ENCODE measurements around the gene ATP2B3.

Gene ATP2B3

GRCh38 chrX:153595859-153596857 is 78.7 kb downstream of the ATP2B3 start:
- Histone ChIP-seq H3K9me3 (ENCODE audit: insufficient read depth, low read length) (no peaks in the 10 kb centered on the region), H4K20me1 (ENCODE audit: low read depth, low read length) (no peaks in the 10 kb centered on the region), H3K9ac (ENCODE audit: low read length) (no peak overlapping the region), H3K27ac (ENCODE audit: low read depth, low read length) (no peak overlapping the region), H3K4me2 (ENCODE audit: low read depth, low read length, poor library complexity, severe bottlenecking) (no peak overlapping the region), H3K4me3 (ENCODE audit: insufficient read depth, low read length, poor library complexity, severe bottlenecking) (no peak overlapping the region), H3K27me3 (ENCODE audit: low read length) (no peaks in the 10 kb centered on the region), H3K79me2 (ENCODE audit: insufficient read depth, low read length) (no peaks in the 10 kb centered on the region), H2AFZ (ENCODE audit: low read depth, low read length, severe bottlenecking) (no peak overlapping the region), H3F3A (ENCODE audit: insufficient read depth) (no peaks in the 10 kb centered on the region), H3K9me2 (replicated peaks; ENCODE audit: insufficient read depth, low read length) (no peaks in the 10 kb centered on the region), H3K36me3 (ENCODE audit: low read length) (no peaks in the 10 kb centered on the region)
- no peak for TF ChIP-seq CTCF (IDR thresholded peaks at IDR 0.05; ENCODE audit: insufficient read depth, low read length, poor library complexity, severe bottlenecking)
- TF ChIP-seq EZH2phosphoT487 (conservative IDR thresholded peaks at IDR 0.05; ENCODE audit: low read length) = no peak

GRCh38 chrX:153596981-153597750 is 79.7 kb downstream of the ATP2B3 start:
- Histone ChIP-seq H4K20me1 (ENCODE audit: low read depth, low read length) (no peaks in the 10 kb centered on the region), H3K4me3 (ENCODE audit: insufficient read depth, low read length, poor library complexity, severe bottlenecking) (no peak overlapping the region), H3K36me3 (ENCODE audit: low read length) (no peaks in the 10 kb centered on the region), H3K9ac (ENCODE audit: low read length) (no peak overlapping the region), H3K9me3 (ENCODE audit: insufficient read depth, low read length) (no peaks in the 10 kb centered on the region), H3K9me2 (replicated peaks; ENCODE audit: insufficient read depth, low read length) (no peaks in the 10 kb centered on the region), H2AFZ (ENCODE audit: low read depth, low read length, severe bottlenecking) (no peak overlapping the region), H3K27me3 (ENCODE audit: low read length) (no peaks in the 10 kb centered on the region), H3K4me2 (ENCODE audit: low read depth, low read length, poor library complexity, severe bottlenecking) (no peak overlapping the region), H3K27ac (ENCODE audit: low read depth, low read length) (no peak overlapping the region), H3F3A (ENCODE audit: insufficient read depth) (no peaks in the 10 kb centered on the region), H3K79me2 (ENCODE audit: insufficient read depth, low read length) (no peaks in the 10 kb centered on the region)
- no peak for TF ChIP-seq CTCF (IDR thresholded peaks at IDR 0.05; ENCODE audit: insufficient read depth, low read length, poor library complexity, severe bottlenecking)
- TF ChIP-seq EZH2phosphoT487 (conservative IDR thresholded peaks at IDR 0.05; ENCODE audit: low read length) = no peak

GRCh38 chrX:153598541-153599191 is 81.2 kb downstream of the ATP2B3 start, which contains the start of gene CCNQ:
Gene CCNQ (minus strand): TSS chrX:153599139. CDS start chrX:153599073, 66 bp downstream.
- Histone ChIP-seq H3K27me3 (ENCODE audit: low read length) (no peaks in the 10 kb centered on the region), H3K4me3 (ENCODE audit: insufficient read depth, low read length, poor library complexity, severe bottlenecking) (peak within 1 kb of the TSS; percentile 66), H2AFZ (ENCODE audit: low read depth, low read length, severe bottlenecking) (peak within 1 kb of the TSS; percentile 99), H3K36me3 (ENCODE audit: low read length) (no peaks in the 10 kb centered on the region), H3K9me3 (ENCODE audit: insufficient read depth, low read length) (no peaks in the 10 kb centered on the region), H3K9ac (ENCODE audit: low read length) (peak within 1 kb of the TSS; percentile 75), H3K27ac (ENCODE audit: low read depth, low read length) (no peak within 1 kb of the TSS), H3K79me2 (ENCODE audit: insufficient read depth, low read length) (no peaks in the 10 kb centered on the region), H3F3A (ENCODE audit: insufficient read depth) (no peaks in the 10 kb centered on the region), H3K4me2 (ENCODE audit: low read depth, low read length, poor library complexity, severe bottlenecking) (peak within 1 kb of the TSS; percentile 61), H4K20me1 (ENCODE audit: low read depth, low read length) (no peaks in the 10 kb centered on the region), H3K9me2 (replicated peaks; ENCODE audit: insufficient read depth, low read length) (no peaks in the 10 kb centered on the region)
- TF ChIP-seq CTCF (IDR thresholded peaks at IDR 0.05; ENCODE audit: insufficient read depth, low read length, poor library complexity, severe bottlenecking) (no peak), EZH2phosphoT487 (conservative IDR thresholded peaks at IDR 0.05; ENCODE audit: low read length) (no peak)

Measured in SU-DHL-6 (cell line).